Neuronal stem cell (in vitro differentiated cells): ENCODE data around the gene ZNF398. TPM values are rescaled to one million over a fixed set of nuclear protein-coding genes. Genes with fewer than 3 reads are reported as not detected.
A peak's percentile ranks its signal among the peaks of the same experiment; 100 is the strongest.

Experiments
- DNase-seq: peaks from one replicate; pipeline ENCODE4 v3.0.0-alpha.2; 2013; ENCODE audit warnings: low spot score
- H2AFZ ChIP-seq: one replicate; pipeline ENCODE4 v1.6.1; 2013; ENCODE audit warnings: mild to moderate bottlenecking, low read length, inconsistent platforms
- H2AK5ac ChIP-seq: 2 replicates; pipeline ENCODE4 v1.6.1; 2013; ENCODE audit warnings: low read depth, mild to moderate bottlenecking, inconsistent platforms, low read length, moderate library complexity, mixed read lengths
- H2BK120ac ChIP-seq: 2 replicates; pipeline ENCODE4 v1.6.1; 2013; ENCODE audit warnings: low read depth, mild to moderate bottlenecking, inconsistent platforms, low read length, moderate library complexity, mixed read lengths
- H2BK12ac ChIP-seq: one replicate; pipeline ENCODE4 v1.6.1; 2013; ENCODE audit warnings: low read length, inconsistent platforms
- H2BK15ac ChIP-seq: 2 replicates; pipeline ENCODE4 v1.6.1; 2013; ENCODE audit warnings: mild to moderate bottlenecking, low read length, inconsistent platforms, mixed read lengths
- H2BK5ac ChIP-seq: one replicate; pipeline ENCODE4 v1.6.1; 2013; ENCODE audit warnings: inconsistent platforms, mild to moderate bottlenecking, low read length, moderate library complexity
- H3K14ac ChIP-seq: one replicate; pipeline ENCODE4 v1.6.1; 2013; ENCODE audit warnings: low read length, inconsistent platforms
- H3K18ac ChIP-seq: 2 replicates; pipeline ENCODE4 v1.6.1; 2013; ENCODE audit warnings: low read length, inconsistent platforms
- H3K23ac ChIP-seq: 2 replicates; pipeline ENCODE4 v1.6.1; 2013; ENCODE audit warnings: low read depth, mild to moderate bottlenecking, mixed read lengths, low read length, inconsistent platforms; ENCODE audit not compliant: poor library complexity
- H3K27ac ChIP-seq: replicated peaks from 3 replicates; pipeline ENCODE4 v1.5.1; 2013; ENCODE audit warnings: low read length, inconsistent platforms
- H3K27me3 ChIP-seq, 3 experiments: 2 replicates each; pipeline ENCODE4 v1.6.1; 2013; ENCODE audit warnings: low read length in 3 of 3, mild to moderate bottlenecking in 2 of 3, inconsistent platforms in 1 of 3, low read depth in 1 of 3, mixed read lengths in 1 of 3, moderate library complexity in 1 of 3; ENCODE audit not compliant: control insufficient read depth in 3 of 3, insufficient read depth in 3 of 3
- H3K36me3 ChIP-seq, 2 donors: replicated peaks in 1 of 2; 2 replicates each; pipeline ENCODE4 v1.6.1; 2013; ENCODE audit warnings: low read length in 2 of 2; ENCODE audit not compliant: control insufficient read depth in 2 of 2, insufficient read depth in 2 of 2
- H3K4ac ChIP-seq: 2 replicates; pipeline ENCODE4 v1.6.1; 2013; ENCODE audit warnings: inconsistent platforms, mild to moderate bottlenecking, low read length, moderate library complexity
- H3K4me1 ChIP-seq, 2 donors: 1 replicate in 1 of 2; 2 replicates in 1 of 2; pipeline ENCODE4 v1.6.1; 2013; ENCODE audit warnings: low read length in 2 of 2, low read depth in 1 of 2; ENCODE audit not compliant: control insufficient read depth in 2 of 2, insufficient read depth in 1 of 2
- H3K4me2 ChIP-seq: one replicate; pipeline ENCODE4 v1.6.1; 2013; ENCODE audit warnings: mild to moderate bottlenecking, low read length, inconsistent platforms; ENCODE audit not compliant: insufficient read depth, poor library complexity, severe bottlenecking
- H3K4me3 ChIP-seq, 2 donors: 2 replicates each; pipeline ENCODE4 v1.5.1; 2013; ENCODE audit warnings: low read length in 2 of 2, mild to moderate bottlenecking in 2 of 2, inconsistent platforms in 1 of 2, moderate library complexity in 1 of 2
- H3K79me1 ChIP-seq: one replicate; pipeline ENCODE4 v1.6.1; 2013; ENCODE audit warnings: low read depth, mild to moderate bottlenecking, inconsistent platforms, low read length, moderate library complexity
- H3K9ac ChIP-seq: one replicate; pipeline ENCODE4 v1.6.1; 2013; ENCODE audit warnings: mild to moderate bottlenecking, low read depth, low read length, inconsistent platforms; ENCODE audit not compliant: poor library complexity
- H3K9me3 ChIP-seq, 2 donors: replicated peaks in 1 of 2; 2 replicates each; pipeline versions ENCODE3 to v1.6.1; 2013; ENCODE audit warnings: low read length in 2 of 2, mild to moderate bottlenecking in 2 of 2, inconsistent platforms in 1 of 2, low read depth in 1 of 2, mixed read lengths in 1 of 2, moderate library complexity in 1 of 2; ENCODE audit not compliant: control insufficient read depth in 2 of 2, insufficient read depth in 1 of 2
- H4K8ac ChIP-seq: one replicate; pipeline ENCODE4 v1.6.1; 2013; ENCODE audit warnings: low read depth, mild to moderate bottlenecking, inconsistent platforms, low read length, moderate library complexity
- H4K91ac ChIP-seq: one replicate; pipeline ENCODE4 v1.6.1; 2013; ENCODE audit warnings: low read length, low read depth, mild to moderate bottlenecking, inconsistent platforms; ENCODE audit not compliant: poor library complexity
- WGBS, 2 donors: extraction: QIAGEN DNeasy Blood & Tissue Kit; methylation state at CpG; one replicate each; pipeline ENCODE4 v1.1.7; 2013; ENCODE audit warnings: missing lambda C conversion rate in 2 of 2, mixed read lengths in 1 of 2; ENCODE audit not compliant: insufficient read length in 2 of 2, insufficient replicate concordance in 1 of 2; ENCODE audit errors: extremely low coverage in 2 of 2; 5-methylcytosine and 5-hydroxymethylcytosine counted together
- polyA plus RNA-seq, 2 experiments: library from polyadenylated mRNA; stranded (reverse); fragments of 200-250 nt; gene quantifications; one replicate each; pipeline ENCODE4 v1.2.3, GENCODE V29; 2013

Gene ZNF398, protein sequence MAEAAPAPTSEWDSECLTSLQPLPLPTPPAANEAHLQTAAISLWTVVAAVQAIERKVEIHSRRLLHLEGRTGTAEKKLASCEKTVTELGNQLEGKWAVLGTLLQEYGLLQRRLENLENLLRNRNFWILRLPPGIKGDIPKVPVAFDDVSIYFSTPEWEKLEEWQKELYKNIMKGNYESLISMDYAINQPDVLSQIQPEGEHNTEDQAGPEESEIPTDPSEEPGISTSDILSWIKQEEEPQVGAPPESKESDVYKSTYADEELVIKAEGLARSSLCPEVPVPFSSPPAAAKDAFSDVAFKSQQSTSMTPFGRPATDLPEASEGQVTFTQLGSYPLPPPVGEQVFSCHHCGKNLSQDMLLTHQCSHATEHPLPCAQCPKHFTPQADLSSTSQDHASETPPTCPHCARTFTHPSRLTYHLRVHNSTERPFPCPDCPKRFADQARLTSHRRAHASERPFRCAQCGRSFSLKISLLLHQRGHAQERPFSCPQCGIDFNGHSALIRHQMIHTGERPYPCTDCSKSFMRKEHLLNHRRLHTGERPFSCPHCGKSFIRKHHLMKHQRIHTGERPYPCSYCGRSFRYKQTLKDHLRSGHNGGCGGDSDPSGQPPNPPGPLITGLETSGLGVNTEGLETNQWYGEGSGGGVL
- 6.5 TPM for polyA plus RNA-seq (2013, experiment 1 of 2)
- 6.4 TPM for polyA plus RNA-seq (2013, experiment 2 of 2)

- Histone ChIP-seq H4K8ac (peak within 1 kb of the TSS; percentile 96), H3K9me3 (no peaks in the 10 kb centered on the region), H3K23ac (peak within 1 kb of the TSS; percentile 96), H3K36me3 (peaks cover 0 to 13% of the 10 kb centered on the region in 2 donors), H3K4me1 (peaks cover 0 to 3% of the 10 kb centered on the region in 2 donors), H2AFZ (peak within 1 kb of the TSS; percentile 95), H3K4me3 (peak within 1 kb of the TSS; percentile 90 to 99), H2BK5ac (peak within 1 kb of the TSS; percentile 0), H3K79me1 (peaks cover 15% of the 10 kb centered on the region), H4K91ac (no peak within 1 kb of the TSS), H3K18ac (peak within 1 kb of the TSS; percentile 99), H3K4me2 (peak within 1 kb of the TSS; percentile 78), H2BK12ac (no peak within 1 kb of the TSS), H3K27ac (peak within 1 kb of the TSS; percentile 58), H2BK120ac (no peak within 1 kb of the TSS), H2BK15ac (peak within 1 kb of the TSS; percentile 58), H3K9ac (peak within 1 kb of the TSS; percentile 98), H2AK5ac (peak within 1 kb of the TSS; percentile 84), H3K27me3 (no peaks in the 10 kb centered on the region), H3K4ac (no peak within 1 kb of the TSS), H3K14ac (peak within 1 kb of the TSS; percentile 89)
- no CpG with 5 or more reads among the region's 79 CpGs for WGBS, 2 donors
- DNase-seq, result peak; percentile 80
These were observed at the start of gene ZNF398 for GRCh38 chr7:149147072-149147751. Gene ZNF398, plus strand, starts transcription at chr7:149147453. Its CDS starts 290 bp downstream, at chr7:149147743.

DNA sequence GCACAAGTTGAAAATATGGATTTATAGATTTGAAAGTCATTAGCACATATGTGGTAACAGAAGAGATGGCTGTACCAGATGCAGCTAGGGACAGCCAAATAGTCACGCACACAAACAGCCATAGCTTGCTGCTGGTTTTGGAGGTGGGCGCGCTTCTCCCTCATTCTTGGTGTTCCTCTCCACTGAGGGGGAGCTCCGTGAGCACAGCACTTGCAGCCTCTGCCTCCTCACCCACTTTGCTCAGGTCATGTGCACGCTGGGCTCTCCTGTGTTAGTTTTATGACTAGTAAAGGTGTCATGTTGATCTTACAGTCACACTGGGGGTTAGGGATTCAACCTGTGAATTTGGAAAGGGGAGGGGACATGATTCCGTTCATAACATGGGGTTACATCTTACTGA, 48.2 kb upstream of the ZNF398 start:
- H4K91ac ChIP-seq, result no peak overlapping the region
- H3K4me3 ChIP-seq, result peak overlapping the region in 1 of 2 donors; percentile 14
- H2BK12ac ChIP-seq, result no peak overlapping the region
- no peak overlapping the region for H3K9ac ChIP-seq
- H2BK120ac ChIP-seq, result no peak overlapping the region
- H3K4me1 ChIP-seq, result no peaks in the 10 kb centered on the region
- WGBS, 2 donors, result no CpG with 5 or more reads among the region's 6 CpGs
- DNase-seq, result no peak
- no peak overlapping the region for H2BK5ac ChIP-seq
- no peaks in the 10 kb centered on the region for H3K9me3 ChIP-seq
- H3K4ac ChIP-seq, result no peak overlapping the region
- no peaks in the 10 kb centered on the region for H3K27me3 ChIP-seq
- no peak overlapping the region for H2AFZ ChIP-seq
- no peak overlapping the region for H3K4me2 ChIP-seq
- H3K36me3 ChIP-seq, result peaks cover 4 to 10% of the 10 kb centered on the region in 2 donors
- H2AK5ac ChIP-seq, result no peak overlapping the region
- no peak overlapping the region for H3K27ac ChIP-seq
- H3K23ac ChIP-seq, result no peak overlapping the region
- H3K14ac ChIP-seq, result no peak overlapping the region
- H4K8ac ChIP-seq, result no peak overlapping the region
- no peak overlapping the region for H2BK15ac ChIP-seq
- H3K79me1 ChIP-seq, result no peaks in the 10 kb centered on the region
- H3K18ac ChIP-seq, result no peak overlapping the region

DNA sequence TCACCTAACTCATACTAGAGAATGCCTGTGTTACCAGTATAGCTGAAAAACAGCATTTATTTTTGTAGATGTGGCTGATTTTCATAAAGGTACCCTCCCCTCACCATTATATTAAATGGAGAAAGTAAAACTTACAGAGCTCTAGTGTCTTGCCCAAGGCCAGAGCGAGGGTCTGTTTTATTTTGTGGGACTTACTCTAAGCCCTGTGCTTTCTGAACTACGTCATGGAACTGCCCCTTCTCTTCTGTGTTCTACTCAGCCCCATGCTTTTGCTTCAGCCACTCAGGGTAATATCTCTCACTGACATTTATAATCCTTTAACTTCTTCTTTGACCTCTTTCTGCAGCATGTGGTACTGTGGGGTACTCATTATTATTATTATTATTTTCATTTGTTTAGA, 46.4 kb upstream of the ZNF398 start:
- no peak overlapping the region for H3K4ac ChIP-seq
- H2BK5ac ChIP-seq, result no peak overlapping the region
- WGBS, 2 donors, result no CpG with 5 or more reads among the region's 2 CpGs
- no peak overlapping the region for H2BK15ac ChIP-seq
- H2AK5ac ChIP-seq, result no peak overlapping the region
- H3K4me2 ChIP-seq, result no peak overlapping the region
- DNase-seq, result no peak
- H3K79me1 ChIP-seq, result no peaks in the 10 kb centered on the region
- no peak overlapping the region for H3K14ac ChIP-seq
- H3K9me3 ChIP-seq, result no peaks in the 10 kb centered on the region
- H4K91ac ChIP-seq, result no peak overlapping the region
- H2BK120ac ChIP-seq, result no peak overlapping the region
- no peak overlapping the region for H3K18ac ChIP-seq
- H3K36me3 ChIP-seq, result peaks cover 5 to 17% of the 10 kb centered on the region in 2 donors
- H2BK12ac ChIP-seq, result no peak overlapping the region
- no peak overlapping the region for H3K9ac ChIP-seq
- no peaks in the 10 kb centered on the region for H3K4me1 ChIP-seq
- no peak overlapping the region for H2AFZ ChIP-seq
- no peak overlapping the region for H3K27ac ChIP-seq
- no peak overlapping the region for H3K4me3 ChIP-seq
- H4K8ac ChIP-seq, result no peak overlapping the region
- H3K27me3 ChIP-seq, result no peaks in the 10 kb centered on the region
- H3K23ac ChIP-seq, result no peak overlapping the region

GRCh38 chr7:149102666-149103065, 44.6 kb upstream of the ZNF398 start:
- Histone ChIP-seq H3K4me3 (no peak overlapping the region), H3K4me2 (no peak overlapping the region), H2AFZ (no peak overlapping the region), H3K18ac (no peak overlapping the region), H3K36me3 (peaks cover 5 to 17% of the 10 kb centered on the region in 2 donors), H3K14ac (no peak overlapping the region), H2BK120ac (no peak overlapping the region), H4K91ac (no peak overlapping the region), H3K27me3 (no peaks in the 10 kb centered on the region), H3K23ac (no peak overlapping the region), H4K8ac (no peak overlapping the region), H3K4ac (no peak overlapping the region), H3K9ac (no peak overlapping the region), H2BK12ac (no peak overlapping the region), H2BK15ac (no peak overlapping the region), H3K4me1 (no peaks in the 10 kb centered on the region), H3K27ac (no peak overlapping the region), H2AK5ac (no peak overlapping the region), H2BK5ac (no peak overlapping the region), H3K9me3 (no peaks in the 10 kb centered on the region), H3K79me1 (no peaks in the 10 kb centered on the region)
- no peak for DNase-seq
- no CpG with 5 or more reads among the region's 1 CpG for WGBS, 2 donors
